Pancreas (tissue), 10 donors: ENCODE results near the gene TOE1. TPM values are rescaled to one million over a fixed set of nuclear protein-coding genes. Genes with fewer than 3 reads are reported as not detected.

ENCODE experiments used
- ATAC-seq, 4 donors: fragments of 200-7000 bp; cut with Tn5 transposase; one replicate each; pipeline versions ENCODE4 v1.8.0 to v1.9.1; 2020; ENCODE audit warnings: mild to moderate bottlenecking in 4 of 4, moderate library complexity in 4 of 4
- DNase-seq, 6 donors: peaks; one replicate each; pipeline ENCODE4 v3.0.0-alpha.2; 2020
- FAIRE-seq: peaks from 2 replicates; lab custom pipeline; 2012; peaks lifted over from hg19 to GRCh38; lab: Jason Lieb, UNC
- H3K27ac ChIP-seq, 4 donors: fragments of 200-600 bp; sonication (generic); 1 replicate in 3 of 4; 2 replicates in 1 of 4; pipeline versions ENCODE4 v1.5.0 to v1.8.0; 2020
- H3K27me3 ChIP-seq, 4 donors: fragments of 200-600 bp; one replicate each; pipeline ENCODE4 v1.8.0; 2021
- H3K36me3 ChIP-seq, 3 donors: fragments of 200-600 bp; sonication (generic) in 1 of 3; one replicate each; pipeline versions ENCODE4 v1.5.0 to v1.8.0; 2020 to 2021
- H3K4me1 ChIP-seq, 3 donors: fragments of 200-600 bp; one replicate each; pipeline ENCODE4 v1.8.0; 2021
- H3K4me3 ChIP-seq, 4 donors: fragments of 200-600 bp; sonication (generic) in 2 of 4; one replicate each; pipeline versions ENCODE4 v1.5.0 to v1.8.0; 2020 to 2021
- H3K9me3 ChIP-seq, 4 donors: fragments of 200-600 bp; one replicate each; pipeline ENCODE4 v1.8.0; 2021
- CTCF ChIP-seq, 4 donors: fragments of 200-600 bp; sonication (generic) in 3 of 4; IDR thresholded peaks; one replicate each; pipeline versions ENCODE4 v1.5.0 to v1.8.0; 2021; ENCODE audit warnings: antibody characterized with exemption in 4 of 4
- WGBS, 2 donors: extraction: QIAGEN DNeasy Blood & Tissue Kit; methylation state at CpG; one replicate each; pipeline ENCODE4 v1.1.7; 2013; 5-methylcytosine and 5-hydroxymethylcytosine counted together
- intact Hi-C, 3 donors: fragments of 100-400 bp; cut with DNase I; formaldehyde crosslinking; loops; one replicate each; pipeline versions ENCODE4 v1.11.1 to v1.14.2; 2022
- polyA plus RNA-seq, 2 donors: library from polyadenylated mRNA; stranded (reverse); fragments of 200-250 nt; gene quantifications; one replicate each; pipeline ENCODE4 v1.2.3, GENCODE V29; 2013
- total RNA-seq, 6 donors: library from RNA; stranded (reverse); fragmentation: NEBNext Ultra II Directional in 4 of 6; extraction: Animal tissue kit (Norgen Biotek cat#: 25700) in 4 of 6; gene quantifications; one replicate each; pipeline versions ENCODE4 v1.2.1 to v1.2.4, GENCODE V29; 2021 to 2023
- donor health status: healthy with polysubstance abuse.
- donor health status: DM: no; HTN: no; CAD: no; lungs with moderate emphysema.
- donor health status: DM: no; HTN: no; CAD: no.
- donor health status: control.
- donor health status: control.
- donor health status: Bipolar disorder and iron deficiency.
- donor health status: DM: yes; HTN: yes; CAD: no.
- donor health status: DM: no; HTN: no; CAD: no.
- donor health status: DM: no; HTN: no; CAD: no.
- donor health status: DM: yes; HTN: yes; CAD: no.

Gene TOE1
- total and polyA plus RNA-seq, 8 donors = 2.4 to 8.2 (median 4.0) TPM

- intact Hi-C loops = no loop called here
- WGBS, 2 donors = 60 to 62% methylated on average over 6 of the region's 6 CpGs
- FAIRE-seq = no peak
- ATAC-seq = peak in 1 of 4 donors; percentile 3
- Histone ChIP-seq H3K27ac (no peak overlapping the region), H3K4me1 (peaks cover 0 to 8% (median 5%) of the 10 kb centered on the region in 3 donors), H3K4me3 (no peak overlapping the region), H3K9me3 (no peaks in the 10 kb centered on the region), H3K27me3 (no peaks in the 10 kb centered on the region), H3K36me3 (peaks cover 0 to 8% (median 0%) of the 10 kb centered on the region in 3 donors)
- TF ChIP-seq CTCF (IDR thresholded peaks at IDR 0.05) = no peak
- no peak for DNase-seq
Observed at GRCh38 chr1:45325851-45326506, 14.0 kb upstream of the TOE1 start.

- DNase-seq (peak; percentile 48 to 82 (median 67)), ATAC-seq (peak; percentile 86 to 96 (median 92)), FAIRE-seq (no peak)
- 8 to 9% methylated on average over 78 to 96 of the region's 96 CpGs for WGBS, 2 donors
- H3K4me3 ChIP-seq = peak within 1 kb of the TSS; percentile 31 to 63 (median 38)
- H3K27ac ChIP-seq = no peak within 1 kb of the TSS
- H3K9me3 ChIP-seq = no peaks in the 10 kb centered on the region
- H3K27me3 ChIP-seq = no peaks in the 10 kb centered on the region
- peaks cover 0 to 8% (median 5%) of the 10 kb centered on the region in 3 donors for H3K4me1 ChIP-seq
- peaks cover 0 to 8% (median 0%) of the 10 kb centered on the region in 3 donors for H3K36me3 ChIP-seq
- intact Hi-C loops = no loop called here
- TF ChIP-seq CTCF (IDR thresholded peaks at IDR 0.05) = no peak
Observed at GRCh38 chr1:45326627-45327623, 13.0 kb upstream of the TOE1 start, which contains the start of gene HPDL. TSS of gene HPDL (plus strand) at chr1:45326895. CDS start at chr1:45327149, 254 bp downstream.

- peak in 1 of 4 donors; percentile 3 for ATAC-seq
- no peak for TF ChIP-seq CTCF (IDR thresholded peaks at IDR 0.05)
- Histone ChIP-seq H3K9me3 (no peaks in the 10 kb centered on the region), H3K4me3 (peak overlapping the region in 1 of 4 donors; percentile 63), H3K36me3 (peaks cover 0 to 8% (median 0%) of the 10 kb centered on the region in 3 donors), H3K27me3 (no peaks in the 10 kb centered on the region), H3K27ac (no peak overlapping the region), H3K4me1 (peaks cover 0 to 8% (median 5%) of the 10 kb centered on the region in 3 donors)
- intact Hi-C loops = no loop called here
- WGBS, 2 donors = 78 to 82% methylated on average over 19 of the region's 19 CpGs
- no peak for FAIRE-seq
- DNase-seq = no peak
Observed at GRCh38 chr1:45327644-45328515, 12.1 kb upstream of the TOE1 start.

GRCh38 chr1:45328680-45329079, 11.3 kb upstream of the TOE1 start:
- intact Hi-C loops = no loop called here
- Histone ChIP-seq H3K9me3 (no peaks in the 10 kb centered on the region), H3K27ac (no peak overlapping the region), H3K36me3 (peaks cover 0 to 15% (median 0%) of the 10 kb centered on the region in 3 donors), H3K27me3 (no peaks in the 10 kb centered on the region), H3K4me3 (no peak overlapping the region), H3K4me1 (peaks cover 0 to 8% (median 5%) of the 10 kb centered on the region in 3 donors)
- FAIRE-seq = no peak
- 73 to 83% methylated on average over 5 of the region's 5 CpGs for WGBS, 2 donors
- DNase-seq = no peak
- no peak for ATAC-seq
- TF ChIP-seq CTCF (IDR thresholded peaks at IDR 0.05) = no peak
